Measurements from ENCODE around the gene NIPAL1. TPM values are rescaled to one million over a fixed set of nuclear protein-coding genes. Genes with fewer than 3 reads are reported as not detected.

The NIPAL1 gene
- total and polyA plus RNA-seq, 2 donors (not counting 3 experiments of a cell fraction or from before 2014, with no cell fraction given), result 0.36 to 1.7 TPM

GRCh38 chr4:48043504-48043903 is 26.9 kb downstream of the NIPAL1 start:
- FAIRE-seq, result no peak
- no peak overlapping the region for H3K27ac ChIP-seq (ENCODE audit: insufficient read depth, low read depth, low read length)

GRCh38 chr4:48044298-48044697 is 27.7 kb downstream of the NIPAL1 start:
- no peak for FAIRE-seq

More at GRCh38 chr4:48043504-48043903, 26.9 kb downstream of the NIPAL1 start:
- H3K9me1 ChIP-seq (replicated peaks; ENCODE audit: control insufficient read depth, extremely low read depth, insufficient read depth, low read length), result no peaks in the 10 kb centered on the region
- dilution Hi-C loops (cut with MboI; ENCODE audit: extremely low pct_ligation_motif_present, low sequenced_read_pairs), result no loop called here
- no peaks in the 10 kb centered on the region for H3K36me3 ChIP-seq (ENCODE audit: control insufficient read depth in 2 of 2, extremely low read depth in 1 of 2, insufficient read depth in 2 of 2, low read length in 2 of 2)
- TF ChIP-seq MYC (IDR thresholded peaks at IDR 0.05; ENCODE audit: low read depth, low read length) (no peak), POLR2A (IDR thresholded peaks at IDR 0.05; ENCODE audit: low read depth, low read length) (no peak)
- CTCF ChIA-PET, result interaction anchor here (1.1 to 1.6 kb wide), 2 partner anchors 9 to 66 kb away, joined by 3 to 9 read pairs; no protein-coding TSS in a partner anchor
- H3K79me2 ChIP-seq (ENCODE audit: control insufficient read depth, insufficient read depth, low read length), result no peaks in the 10 kb centered on the region
- intact Hi-C loops (cut with micrococcal nuclease), result no loop called here
- H3K4me2 ChIP-seq (ENCODE audit: insufficient read depth, low read length), result no peak overlapping the region
- BruUV-seq (replicated peaks), result no TSS peak
- no peak for DNase-seq (ENCODE audit: low read depth, low spot score)
- H3K9ac ChIP-seq (replicated peaks; ENCODE audit: extremely low read depth, insufficient read depth, low read length), result no peak overlapping the region
- H3K27me3 ChIP-seq (ENCODE audit: control insufficient read depth in 2 of 2, insufficient read depth in 2 of 2, low read length in 2 of 2), result peaks cover 3 to 13% of the 10 kb centered on the region in 2 experiments
- H4K20me1 ChIP-seq (replicated peaks; ENCODE audit: control insufficient read depth, extremely low read depth, insufficient read depth, low read length), result no peaks in the 10 kb centered on the region
- no peak overlapping the region for H2AFZ ChIP-seq (ENCODE audit: low read depth, low read length)
- no peak overlapping the region for H3K4me3 ChIP-seq (replicated peaks in 1 of 3; ENCODE audit: insufficient read depth in 1 of 3, low read depth in 1 of 3, low read length in 3 of 3)
- H3K9me3 ChIP-seq (replicated peaks; ENCODE audit: control insufficient read depth, insufficient read depth, low read length), result no peaks in the 10 kb centered on the region
- POLR2A ChIA-PET, result no interaction called here
- no peaks in the 10 kb centered on the region for H3K4me1 ChIP-seq (ENCODE audit: control insufficient read depth, extremely low read depth, insufficient read depth, low read length)

More at GRCh38 chr4:48044298-48044697, 27.7 kb downstream of the NIPAL1 start:
- CTCF ChIA-PET, result interaction anchor here (1.1 to 1.6 kb wide), 4 partner anchors 10 to 111 kb away, joined by 3 to 9 read pairs (median 4); no protein-coding TSS in a partner anchor
- H4K20me1 ChIP-seq (replicated peaks; ENCODE audit: control insufficient read depth, extremely low read depth, insufficient read depth, low read length), result no peaks in the 10 kb centered on the region
- dilution Hi-C loops (cut with MboI; ENCODE audit: extremely low pct_ligation_motif_present, low sequenced_read_pairs), result no loop called here
- H3K9ac ChIP-seq (replicated peaks; ENCODE audit: extremely low read depth, insufficient read depth, low read length), result no peak overlapping the region
- intact Hi-C loops (cut with micrococcal nuclease), result no loop called here
- H3K79me2 ChIP-seq (ENCODE audit: control insufficient read depth, insufficient read depth, low read length), result no peaks in the 10 kb centered on the region
- POLR2A ChIA-PET, result no interaction called here
- no peak overlapping the region for H3K27ac ChIP-seq (ENCODE audit: insufficient read depth, low read depth, low read length)
- H3K36me3 ChIP-seq (ENCODE audit: control insufficient read depth in 2 of 2, extremely low read depth in 1 of 2, insufficient read depth in 2 of 2, low read length in 2 of 2), result no peaks in the 10 kb centered on the region
- no TSS peak for BruUV-seq (replicated peaks)
- H3K9me3 ChIP-seq (replicated peaks; ENCODE audit: control insufficient read depth, insufficient read depth, low read length), result no peaks in the 10 kb centered on the region
- no peaks in the 10 kb centered on the region for H3K9me1 ChIP-seq (replicated peaks; ENCODE audit: control insufficient read depth, extremely low read depth, insufficient read depth, low read length)
- no peak for DNase-seq (ENCODE audit: low read depth, low spot score)
- H3K4me2 ChIP-seq (ENCODE audit: insufficient read depth, low read length), result no peak overlapping the region
- no peak overlapping the region for H2AFZ ChIP-seq (ENCODE audit: low read depth, low read length)
- H3K4me3 ChIP-seq (replicated peaks in 1 of 3; ENCODE audit: insufficient read depth in 1 of 3, low read depth in 1 of 3, low read length in 3 of 3), result no peak overlapping the region
- H3K27me3 ChIP-seq (ENCODE audit: control insufficient read depth in 2 of 2, insufficient read depth in 2 of 2, low read length in 2 of 2), result peaks cover 3 to 13% of the 10 kb centered on the region in 2 experiments
- no peak for TF ChIP-seq CTCF (IDR thresholded peaks at IDR 0.05; ENCODE audit: extremely low read depth in 1 of 2, insufficient read depth in 1 of 2, low read depth in 1 of 2, low read length in 2 of 2)
- TF ChIP-seq POLR2A (IDR thresholded peaks at IDR 0.05; ENCODE audit: low read depth, low read length), result no peak
- no peak for TF ChIP-seq MYC (IDR thresholded peaks at IDR 0.05; ENCODE audit: low read depth, low read length)
- TF ChIP-seq EZH2 (IDR thresholded peaks at IDR 0.05; ENCODE audit: borderline replicate concordance, low read depth, low read length, severe bottlenecking), result no peak
- TF ChIP-seq MAX (IDR thresholded peaks at IDR 0.05; ENCODE audit: insufficient read depth, insufficient read length), result no peak
- no peak for TF ChIP-seq JUN (IDR thresholded peaks at IDR 0.05; ENCODE audit: borderline replicate concordance, insufficient read depth, insufficient read length, low read depth)
- TF ChIP-seq POLR2AphosphoS5 (IDR thresholded peaks at IDR 0.05; ENCODE audit: insufficient read depth, low read depth, low read length), result no peak
- no peak for TF ChIP-seq FOS (IDR thresholded peaks at IDR 0.05; ENCODE audit: borderline replicate concordance, insufficient read depth, low read length)
- TF ChIP-seq GATA2 (IDR thresholded peaks at IDR 0.05; ENCODE audit: insufficient read depth, insufficient read length, low read depth, low read length), result no peak
- no peaks in the 10 kb centered on the region for H3K4me1 ChIP-seq (ENCODE audit: control insufficient read depth, extremely low read depth, insufficient read depth, low read length)
